Fibroblast of lung (primary cell): Measurements from ENCODE around the gene CBL. TPM values are rescaled to one million over a fixed set of nuclear protein-coding genes. Genes with fewer than 3 reads are reported as not detected.

Experiments used
- DNase-seq, 2 donors: peaks; one replicate each; pipeline versions ENCODE4 v3.0.0 to v3.0.0-alpha.2; 2010; ENCODE audit warnings: low read depth in 2 of 2
- H2AFZ ChIP-seq: 2 replicates; pipeline ENCODE4 v1.5.1; 2012; ENCODE audit warnings: low read length, control low read depth, inconsistent platforms
- H3K27ac ChIP-seq: 2 replicates; pipeline ENCODE4 v1.5.1; 2011; ENCODE audit warnings: low read length, control low read depth; ENCODE audit not compliant: insufficient read depth
- H3K27me3 ChIP-seq: 2 replicates; pipeline ENCODE4 v1.5.1; 2011; ENCODE audit warnings: mild to moderate bottlenecking, low read length; ENCODE audit not compliant: control insufficient read depth, insufficient read depth
- H3K36me3 ChIP-seq: 2 replicates; pipeline ENCODE4 v1.5.1; 2011; ENCODE audit warnings: low read length; ENCODE audit not compliant: control insufficient read depth, insufficient read depth
- H3K4me1 ChIP-seq: 2 replicates; pipeline ENCODE4 v1.5.1; 2011; ENCODE audit warnings: low read length; ENCODE audit not compliant: control insufficient read depth, insufficient read depth; ENCODE audit errors: extremely low read depth
- H3K4me2 ChIP-seq: 2 replicates; pipeline ENCODE4 v1.5.1; 2011; ENCODE audit warnings: low read length, control low read depth; ENCODE audit not compliant: insufficient read depth; ENCODE audit errors: extremely low read depth
- H3K4me3 ChIP-seq, 4 experiments: fragments of 200-600 bp in 1 of 4; sonication (generic) in 1 of 4; replicated peaks in 1 of 4; 2 replicates each; pipeline ENCODE4 v1.5.1; 2011 to 2016; ENCODE audit warnings: low read length in 4 of 4, low read depth in 3 of 4, mild to moderate bottlenecking in 3 of 4, control low read depth in 2 of 4, inconsistent platforms in 1 of 4, mixed read lengths in 1 of 4; ENCODE audit not compliant: insufficient read depth in 1 of 4; ENCODE audit errors: control extremely low read depth in 1 of 4
- H3K79me2 ChIP-seq: 2 replicates; pipeline ENCODE4 v1.5.1; 2012; ENCODE audit warnings: mild to moderate bottlenecking, low read length, inconsistent platforms; ENCODE audit not compliant: control insufficient read depth, insufficient read depth
- H3K9ac ChIP-seq: 2 replicates; pipeline ENCODE4 v1.5.1; 2011; ENCODE audit warnings: mild to moderate bottlenecking, low read length, control low read depth; ENCODE audit not compliant: insufficient read depth
- H3K9me3 ChIP-seq: 2 replicates; pipeline ENCODE4 v1.5.1; 2012; ENCODE audit warnings: low read depth, low read length; ENCODE audit not compliant: control insufficient read depth, insufficient read depth
- H4K20me1 ChIP-seq: 2 replicates; pipeline ENCODE4 v1.5.1; 2011; ENCODE audit warnings: low read length; ENCODE audit not compliant: control insufficient read depth, insufficient read depth; ENCODE audit errors: extremely low read depth
- CTCF ChIP-seq, 2 donors: IDR thresholded peaks in 1 of 2; conservative IDR thresholded peaks in 1 of 2; 1 replicate in 1 of 2; 2 replicates in 1 of 2; pipeline ENCODE4 v1.5.1; 2011 to 2012; ENCODE audit warnings: low read length in 2 of 2, control low read depth in 1 of 2, inconsistent platforms in 1 of 2, low read depth in 1 of 2, mild to moderate bottlenecking in 1 of 2
- EZH2 ChIP-seq: IDR thresholded peaks from 2 replicates; pipeline ENCODE4 v1.5.1; 2012; ENCODE audit warnings: low read length, control low read depth, mild to moderate bottlenecking; ENCODE audit errors: missing control alignments
- polyA plus RNA-seq, 2 donors: library from polyadenylated mRNA; depleted of rRNA in 1 of 2; stranded (reverse) in 1 of 2; unstranded in 1 of 2; fragments of >200 nt; gene quantifications; 2 replicates each; pipeline ENCODE4 v1.2.1, GENCODE V29; 2011 to 2012; ENCODE audit warnings: missing spikeins in 1 of 2
- total RNA-seq: library from RNA; depleted of rRNA; stranded (reverse); fragments of >200 nt; gene quantifications from 2 replicates; pipeline ENCODE4 v1.2.1, GENCODE V29; 2014

Gene CBL
- total and polyA plus RNA-seq, 2 donors (not counting 1 experiment from before 2014, with no cell fraction given) = 11.1 to 12.4 TPM

- H3K27me3 ChIP-seq = peaks cover 2% of the 10 kb centered on the region
- peak overlapping the region; percentile 44 to 70 (median 52) for H3K4me3 ChIP-seq
- H3K4me2 ChIP-seq = peak overlapping the region; percentile 93
- H3K9me3 ChIP-seq = no peaks in the 10 kb centered on the region
- TF ChIP-seq CTCF (conservative IDR thresholded peaks at IDR 0.05 in 1 of 2, IDR thresholded peaks at IDR 0.05 in 1 of 2; ENCODE audit: low read depth in 1 of 2, low read length in 2 of 2) (peak; percentile 59 to 76), EZH2 (no peak)
- H3K4me1 ChIP-seq = peaks cover 31% of the 10 kb centered on the region
- H2AFZ ChIP-seq = peak overlapping the region; percentile 30
- peak; percentile 42 to 56 for DNase-seq
- peak overlapping the region; percentile 66 for H3K9ac ChIP-seq
- no peaks in the 10 kb centered on the region for H4K20me1 ChIP-seq
- peaks cover 4% of the 10 kb centered on the region for H3K36me3 ChIP-seq
- H3K79me2 ChIP-seq = peaks cover 16% of the 10 kb centered on the region
- peak overlapping the region; percentile 53 for H3K27ac ChIP-seq
Measured at GRCh38 chr11:119339589-119340334, 133.6 kb downstream of the CBL start.

GRCh38 chr11:119340335-119341221, 134.4 kb downstream of the CBL start, which contains the start of gene C1QTNF5:
Gene C1QTNF5 (minus strand): TSS chr11:119340883. CDS start chr11:119340397, 486 bp downstream.
- peak; percentile 71 to 83 for DNase-seq
- H4K20me1 ChIP-seq = no peaks in the 10 kb centered on the region
- peak within 1 kb of the TSS; percentile 93 for H3K4me2 ChIP-seq
- H3K4me3 ChIP-seq = peak within 1 kb of the TSS; percentile 44 to 70 (median 52)
- H3K27me3 ChIP-seq = peaks cover 7% of the 10 kb centered on the region
- H3K9me3 ChIP-seq = no peaks in the 10 kb centered on the region
- H3K36me3 ChIP-seq = peaks cover 4% of the 10 kb centered on the region
- peak within 1 kb of the TSS; percentile 66 for H3K9ac ChIP-seq
- H2AFZ ChIP-seq = peak within 1 kb of the TSS; percentile 30
- H3K79me2 ChIP-seq = peaks cover 7% of the 10 kb centered on the region
- peak within 1 kb of the TSS; percentile 53 for H3K27ac ChIP-seq
- peaks cover 25% of the 10 kb centered on the region for H3K4me1 ChIP-seq
- TF ChIP-seq CTCF (conservative IDR thresholded peaks at IDR 0.05 in 1 of 2, IDR thresholded peaks at IDR 0.05 in 1 of 2; ENCODE audit: low read depth in 1 of 2, low read length in 2 of 2) (no peak), EZH2 (no peak)
